Chondrocyte (in vitro differentiated cells): Measurements from ENCODE around the gene MCHR1. TPM values are rescaled to one million over a fixed set of nuclear protein-coding genes. Genes with fewer than 3 reads are reported as not detected.
A peak's percentile ranks its signal among the peaks of the same experiment; 100 is the strongest.

Source experiments
- DNase-seq: peaks from one replicate; pipeline ENCODE4 v3.0.0; 2021; ENCODE audit warnings: mixed read lengths, low spot score
- H3K27ac Mint-ChIP-seq: one replicate; pipeline ENCODE4 v1.8.0; 2021; ENCODE audit warnings: mild to moderate bottlenecking, moderate library complexity, mixed read lengths; ENCODE audit not compliant: unreplicated experiment
- H3K27me3 Mint-ChIP-seq: 2 replicates; pipeline ENCODE4 v1.8.0; 2021; ENCODE audit warnings: low read depth, mixed read lengths
- H3K36me3 Mint-ChIP-seq: 2 replicates; pipeline ENCODE4 v1.8.0; 2021; ENCODE audit warnings: low read depth, mixed read lengths
- H3K4me1 Mint-ChIP-seq: 2 replicates; pipeline ENCODE4 v1.8.0; 2021; ENCODE audit warnings: low read depth, mild to moderate bottlenecking, mixed read lengths
- H3K4me3 Mint-ChIP-seq: one replicate; pipeline ENCODE4 v1.8.0; 2021; ENCODE audit warnings: mild to moderate bottlenecking, moderate library complexity, mixed read lengths; ENCODE audit not compliant: unreplicated experiment
- H3K9me3 Mint-ChIP-seq: 2 replicates; pipeline ENCODE4 v1.8.0; 2021; ENCODE audit warnings: low read depth, mixed read lengths
- total RNA-seq: library from RNA; stranded (reverse); gene quantifications from 3 replicates; pipeline ENCODE4 v1.2.1, GENCODE V29; 2021
- TF ChIP-seq, protein P1 (sequence below): fragments of 200-600 bp; sonication (generic); IDR thresholded peaks from 2 replicates; pipeline ENCODE4 v1.5.0; 2021; ENCODE audit warnings: antibody characterized with exemption, mild to moderate bottlenecking, moderate library complexity

The MCHR1 gene
- total RNA-seq, 1 donor from 2014 or later: 0.17 TPM

GRCh38 chr22:40701274-40701673 lies 22.0 kb downstream of the MCHR1 start:
- Mint-ChIP-seq H3K27me3 (peaks cover 3% of the 10 kb centered on the region), H3K4me1 (peaks cover 7% of the 10 kb centered on the region), H3K36me3 (no peaks in the 10 kb centered on the region), H3K9me3 (no peaks in the 10 kb centered on the region), H3K4me3 (no peak overlapping the region), H3K27ac (no peak overlapping the region)
- no peak for DNase-seq
- TF ChIP-seq, protein P1, sequence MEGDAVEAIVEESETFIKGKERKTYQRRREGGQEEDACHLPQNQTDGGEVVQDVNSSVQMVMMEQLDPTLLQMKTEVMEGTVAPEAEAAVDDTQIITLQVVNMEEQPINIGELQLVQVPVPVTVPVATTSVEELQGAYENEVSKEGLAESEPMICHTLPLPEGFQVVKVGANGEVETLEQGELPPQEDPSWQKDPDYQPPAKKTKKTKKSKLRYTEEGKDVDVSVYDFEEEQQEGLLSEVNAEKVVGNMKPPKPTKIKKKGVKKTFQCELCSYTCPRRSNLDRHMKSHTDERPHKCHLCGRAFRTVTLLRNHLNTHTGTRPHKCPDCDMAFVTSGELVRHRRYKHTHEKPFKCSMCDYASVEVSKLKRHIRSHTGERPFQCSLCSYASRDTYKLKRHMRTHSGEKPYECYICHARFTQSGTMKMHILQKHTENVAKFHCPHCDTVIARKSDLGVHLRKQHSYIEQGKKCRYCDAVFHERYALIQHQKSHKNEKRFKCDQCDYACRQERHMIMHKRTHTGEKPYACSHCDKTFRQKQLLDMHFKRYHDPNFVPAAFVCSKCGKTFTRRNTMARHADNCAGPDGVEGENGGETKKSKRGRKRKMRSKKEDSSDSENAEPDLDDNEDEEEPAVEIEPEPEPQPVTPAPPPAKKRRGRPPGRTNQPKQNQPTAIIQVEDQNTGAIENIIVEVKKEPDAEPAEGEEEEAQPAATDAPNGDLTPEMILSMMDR: no peak

- TF ChIP-seq, protein P1: no peak
- H3K27me3 Mint-ChIP-seq: peaks cover 1% of the 10 kb centered on the region
- no peaks in the 10 kb centered on the region for H3K4me1 Mint-ChIP-seq
- peaks cover 5% of the 10 kb centered on the region for H3K9me3 Mint-ChIP-seq
- DNase-seq: no peak
- no peaks in the 10 kb centered on the region for H3K36me3 Mint-ChIP-seq
- H3K27ac Mint-ChIP-seq: no peak overlapping the region
- H3K4me3 Mint-ChIP-seq: no peak overlapping the region
These were observed 23.9 kb downstream of the MCHR1 start for GRCh38 chr22:40703174-40703573.

DNA sequence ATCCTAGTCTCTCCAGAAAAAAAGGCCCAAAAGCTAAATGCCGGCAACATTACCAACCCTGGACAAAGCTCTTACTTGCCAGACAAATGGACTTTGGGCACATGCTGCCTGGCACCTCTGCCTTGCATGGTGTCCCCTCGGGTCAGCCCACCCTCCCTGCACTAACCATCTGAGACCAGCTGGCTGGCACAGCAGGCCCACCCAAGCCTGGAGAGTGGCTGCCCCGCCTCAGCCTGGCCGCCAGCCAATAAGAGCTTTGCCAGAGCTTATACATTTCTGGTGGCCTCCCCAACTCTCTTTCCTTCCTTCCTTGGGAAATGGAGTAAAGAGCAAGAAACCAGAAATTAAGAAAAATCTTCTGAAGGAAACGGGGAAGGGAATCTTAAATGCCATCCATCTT lies 24.5 kb downstream of the MCHR1 start:
- Mint-ChIP-seq H3K27me3 (no peaks in the 10 kb centered on the region), H3K4me1 (no peaks in the 10 kb centered on the region), H3K4me3 (no peak overlapping the region), H3K36me3 (no peaks in the 10 kb centered on the region), H3K27ac (no peak overlapping the region), H3K9me3 (peaks cover 5% of the 10 kb centered on the region)
- peak; percentile 68 for DNase-seq
- TF ChIP-seq, protein P1: no peak

- Mint-ChIP-seq H3K9me3 (peaks cover 5% of the 10 kb centered on the region), H3K27me3 (no peaks in the 10 kb centered on the region)
- TF ChIP-seq, protein P1: no peak
These were observed 26.8 kb downstream of the MCHR1 start for GRCh38 chr22:40705918-40706682.

DNA sequence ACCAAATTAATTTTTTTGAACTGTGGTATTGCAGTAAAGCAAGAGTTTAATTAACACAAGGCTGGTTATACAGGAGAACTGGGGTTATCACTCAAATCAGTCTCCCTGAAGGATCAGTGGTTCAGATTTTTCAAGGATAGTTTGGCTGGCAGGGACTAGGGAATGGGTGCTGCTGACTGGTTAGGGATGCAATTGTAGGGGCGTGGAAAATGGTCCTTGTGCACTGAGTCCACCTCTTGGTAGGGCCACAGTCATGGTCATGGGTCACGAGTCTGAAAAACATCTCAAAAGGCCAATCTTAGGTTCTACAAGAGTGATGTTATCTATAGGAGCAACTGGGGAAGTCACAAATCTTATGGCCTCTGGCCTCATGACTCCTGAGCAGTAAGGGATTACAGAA lies 27.9 kb downstream of the MCHR1 start:
- DNase-seq: no peak
- Mint-ChIP-seq H3K27me3 (no peaks in the 10 kb centered on the region), H3K36me3 (no peaks in the 10 kb centered on the region), H3K27ac (no peak overlapping the region), H3K4me1 (peaks cover 13% of the 10 kb centered on the region), H3K9me3 (peaks cover 5% of the 10 kb centered on the region), H3K4me3 (no peak overlapping the region)
- TF ChIP-seq, protein P1: no peak

More at GRCh38 chr22:40705918-40706682, 26.8 kb downstream of the MCHR1 start:
- no peaks in the 10 kb centered on the region for H3K36me3 Mint-ChIP-seq
- no peak overlapping the region for H3K27ac Mint-ChIP-seq
- H3K4me1 Mint-ChIP-seq: peaks cover 5% of the 10 kb centered on the region
- no peak for DNase-seq
- H3K4me3 Mint-ChIP-seq: no peak overlapping the region
